Activated naive CD4-positive, alpha-beta T cell treated with anti-CD3 and anti-CD28 coated beads, Interleukin-2, amount 50 U/mL, for 24 hours (primary cell): ENCODE data around the gene SELE.
"Not testable (repeated sequence)": the region's sequence is repeated elsewhere in the genome, so short reads cannot be mapped to it uniquely, and the experiment has no call there.

Experiments used
- H3K27ac Mint-ChIP-seq: one replicate; pipeline ENCODE4 v1.8.0; 2021; ENCODE audit warnings: mild to moderate bottlenecking, mixed read lengths
- H3K27me3 Mint-ChIP-seq: one replicate; pipeline ENCODE4 v1.8.0; 2021; ENCODE audit warnings: mixed read lengths
- H3K36me3 Mint-ChIP-seq: one replicate; pipeline ENCODE4 v1.8.0; 2021; ENCODE audit warnings: mixed read lengths
- H3K4me1 Mint-ChIP-seq: one replicate; pipeline ENCODE4 v1.8.0; 2021; ENCODE audit warnings: mixed read lengths
- H3K4me3 Mint-ChIP-seq: one replicate; pipeline ENCODE4 v1.8.0; 2021; ENCODE audit warnings: mild to moderate bottlenecking, mixed read lengths
- H3K9me3 Mint-ChIP-seq: one replicate; pipeline ENCODE4 v1.8.0; 2021; ENCODE audit warnings: mixed read lengths

The SELE gene

GRCh38 chr1:169701261-169702005, 32.4 kb downstream of the SELE start:
- no peaks in the 10 kb centered on the region for H3K27me3 Mint-ChIP-seq

GRCh38 chr1:169699707-169700106, 34.2 kb downstream of the SELE start:
- Mint-ChIP-seq H3K27ac (peak overlapping the region; percentile 93), H3K9me3 (no peaks in the 10 kb centered on the region), H3K36me3 (peaks cover 57% of the 10 kb centered on the region), H3K4me1 (peaks cover 95% of the 10 kb centered on the region), H3K27me3 (no peaks in the 10 kb centered on the region), H3K4me3 (peak overlapping the region; percentile 73)

More at GRCh38 chr1:169701261-169702005, 32.4 kb downstream of the SELE start:
- peak overlapping the region; percentile 81 for H3K27ac Mint-ChIP-seq
- H3K36me3 Mint-ChIP-seq, result peaks cover 62% of the 10 kb centered on the region
- peak overlapping the region; percentile 99 for H3K4me3 Mint-ChIP-seq
- H3K9me3 Mint-ChIP-seq, result no peaks in the 10 kb centered on the region
- peaks cover 95% of the 10 kb centered on the region for H3K4me1 Mint-ChIP-seq

- Mint-ChIP-seq H3K27me3 (no peaks in the 10 kb centered on the region), H3K36me3 (peaks cover 58% of the 10 kb centered on the region), H3K9me3 (no peaks in the 10 kb centered on the region), H3K4me1 (peaks cover 95% of the 10 kb centered on the region), H3K4me3 (peak overlapping the region; percentile 73), H3K27ac (peak overlapping the region; percentile 93)
Observed at GRCh38 chr1:169698976-169699375, 34.9 kb downstream of the SELE start.

- Mint-ChIP-seq H3K27me3 (no peaks in the 10 kb centered on the region), H3K27ac (peak overlapping the region; percentile 93), H3K4me1 (peaks cover 95% of the 10 kb centered on the region), H3K36me3 (peaks cover 52% of the 10 kb centered on the region), H3K4me3 (peak overlapping the region; percentile 73), H3K9me3 (no peaks in the 10 kb centered on the region)
Observed at GRCh38 chr1:169697755-169698154, 36.1 kb downstream of the SELE start.

GRCh38 chr1:169696273-169697100, 37.4 kb downstream of the SELE start:
- Mint-ChIP-seq H3K27ac (peak overlapping the region; percentile 95), H3K36me3 (peaks cover 45% of the 10 kb centered on the region), H3K27me3 (no peaks in the 10 kb centered on the region), H3K9me3 (no peaks in the 10 kb centered on the region), H3K4me3 (peak overlapping the region; percentile 81), H3K4me1 (peaks cover 89% of the 10 kb centered on the region)

GRCh38 chr1:169694304-169695075, 39.4 kb downstream of the SELE start:
- peaks cover 48% of the 10 kb centered on the region for H3K36me3 Mint-ChIP-seq
- peak overlapping the region; percentile 94 for H3K27ac Mint-ChIP-seq
- no peaks in the 10 kb centered on the region for H3K27me3 Mint-ChIP-seq

GRCh38 chr1:169692756-169693460, 41.0 kb downstream of the SELE start:
- no peaks in the 10 kb centered on the region for H3K9me3 Mint-ChIP-seq
- peak overlapping the region; percentile 74 for H3K4me3 Mint-ChIP-seq
- H3K27ac Mint-ChIP-seq, result peak overlapping the region; percentile 94
- H3K27me3 Mint-ChIP-seq, result no peaks in the 10 kb centered on the region
- H3K36me3 Mint-ChIP-seq, result peaks cover 44% of the 10 kb centered on the region
- H3K4me1 Mint-ChIP-seq, result peaks cover 56% of the 10 kb centered on the region

More at GRCh38 chr1:169694304-169695075, 39.4 kb downstream of the SELE start:
- Mint-ChIP-seq H3K4me3 (peak overlapping the region; percentile 74), H3K9me3 (no peaks in the 10 kb centered on the region), H3K4me1 (peaks cover 72% of the 10 kb centered on the region)

- peaks cover 32% of the 10 kb centered on the region for H3K36me3 Mint-ChIP-seq
- peaks cover 33% of the 10 kb centered on the region for H3K4me1 Mint-ChIP-seq
- peak overlapping the region; percentile 97 for H3K27ac Mint-ChIP-seq
- H3K27me3 Mint-ChIP-seq, result no peaks in the 10 kb centered on the region
- H3K4me3 Mint-ChIP-seq, result peak overlapping the region; percentile 60
- no peaks in the 10 kb centered on the region for H3K9me3 Mint-ChIP-seq
Observed at GRCh38 chr1:169690489-169690888, 43.4 kb downstream of the SELE start.

GRCh38 chr1:169689395-169689794, 44.5 kb downstream of the SELE start:
- H3K27ac Mint-ChIP-seq, result no peak overlapping the region
- H3K4me3 Mint-ChIP-seq, result no peak overlapping the region
- H3K4me1 Mint-ChIP-seq, result peaks cover 23% of the 10 kb centered on the region
- H3K36me3 Mint-ChIP-seq, result peaks cover 25% of the 10 kb centered on the region
- no peaks in the 10 kb centered on the region for H3K27me3 Mint-ChIP-seq
- H3K9me3 Mint-ChIP-seq, result no peaks in the 10 kb centered on the region

- not testable (repeated sequence) for H3K4me3 Mint-ChIP-seq, H3K27me3 Mint-ChIP-seq, H3K27ac Mint-ChIP-seq, H3K9me3 Mint-ChIP-seq
- Mint-ChIP-seq H3K36me3 (peaks cover 19% of the 10 kb centered on the region), H3K4me1 (peaks cover 12% of the 10 kb centered on the region)
Observed at GRCh38 chr1:169688377-169688776, 45.5 kb downstream of the SELE start.

GRCh38 chr1:169683661-169684060, 50.2 kb downstream of the SELE start:
- Mint-ChIP-seq H3K36me3 (peaks cover under 1% of the 10 kb centered on the region), H3K4me1 (peaks cover 37% of the 10 kb centered on the region), H3K9me3 (no peaks in the 10 kb centered on the region), H3K4me3 (no peak overlapping the region), H3K27ac (no peak overlapping the region), H3K27me3 (no peaks in the 10 kb centered on the region)

- H3K4me1 Mint-ChIP-seq, result peaks cover 39% of the 10 kb centered on the region
- not testable (repeated sequence) for H3K36me3 Mint-ChIP-seq, H3K27me3 Mint-ChIP-seq, H3K27ac Mint-ChIP-seq, H3K9me3 Mint-ChIP-seq, H3K4me3 Mint-ChIP-seq
Observed at GRCh38 chr1:169683168-169683567, 50.7 kb downstream of the SELE start.

GRCh38 chr1:169682071-169682470, 51.8 kb downstream of the SELE start:
- Mint-ChIP-seq H3K9me3 (no peaks in the 10 kb centered on the region), H3K27ac (peak overlapping the region; percentile 95), H3K4me3 (peak overlapping the region; percentile 69), H3K27me3 (no peaks in the 10 kb centered on the region), H3K4me1 (peaks cover 50% of the 10 kb centered on the region), H3K36me3 (no peaks in the 10 kb centered on the region)

- Mint-ChIP-seq H3K36me3 (no peaks in the 10 kb centered on the region), H3K4me3 (peak overlapping the region; percentile 69), H3K27ac (peak overlapping the region; percentile 95), H3K9me3 (no peaks in the 10 kb centered on the region), H3K27me3 (no peaks in the 10 kb centered on the region), H3K4me1 (peaks cover 60% of the 10 kb centered on the region)
Observed at GRCh38 chr1:169681140-169681539, 52.7 kb downstream of the SELE start.
